Endothelial cell of umbilical vein (primary cell): ENCODE measurements around the gene SLC35F3.

ENCODE experiments used
- EZH2 ChIP-seq: IDR thresholded peaks from 2 replicates; pipeline ENCODE4 v1.6.1; 2012; ENCODE audit warnings: borderline replicate concordance, low read depth, mild to moderate bottlenecking, moderate library complexity, low read length, inconsistent platforms; ENCODE audit not compliant: severe bottlenecking
- JUN ChIP-seq: IDR thresholded peaks from 2 replicates; pipeline ENCODE4 v1.6.1; 2011; ENCODE audit warnings: borderline replicate concordance, low read depth; ENCODE audit not compliant: insufficient read length, insufficient read depth
- TF ChIP-seq, protein P1 (sequence below), 2 donors: IDR thresholded peaks; 1 replicate in 1 of 2; 2 replicates in 1 of 2; pipeline ENCODE4 v1.5.1; 2011; ENCODE audit warnings: low read length in 2 of 2, mild to moderate bottlenecking in 2 of 2, moderate library complexity in 2 of 2, control low read depth in 1 of 2, inconsistent platforms in 1 of 2, low read depth in 1 of 2; ENCODE audit not compliant: insufficient read depth in 1 of 2; ENCODE audit errors: extremely low read depth in 1 of 2

DNA sequence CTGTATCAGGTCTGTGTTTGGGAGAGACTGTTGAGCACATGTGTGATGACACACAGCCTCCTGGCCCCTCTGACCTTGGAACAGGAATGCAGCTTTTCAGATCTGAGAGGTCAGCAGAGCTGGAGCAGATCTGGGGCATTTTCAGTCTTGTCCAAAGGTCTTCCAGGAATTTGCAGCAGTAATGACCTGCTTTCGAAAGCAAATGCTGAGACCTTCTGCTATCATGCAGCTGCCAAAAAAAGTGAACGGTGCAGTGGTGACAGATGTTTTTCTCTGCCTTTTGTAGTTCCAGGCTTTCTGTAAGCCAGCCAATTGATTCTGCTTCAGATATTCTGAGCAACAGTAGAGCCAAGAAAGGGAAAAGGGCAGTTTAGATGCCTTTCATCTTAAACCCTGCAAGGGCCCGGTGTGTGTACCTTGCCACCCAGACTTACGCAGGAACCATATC, 331.0 kb downstream of the SLC35F3 start:
- TF ChIP-seq, protein P1, sequence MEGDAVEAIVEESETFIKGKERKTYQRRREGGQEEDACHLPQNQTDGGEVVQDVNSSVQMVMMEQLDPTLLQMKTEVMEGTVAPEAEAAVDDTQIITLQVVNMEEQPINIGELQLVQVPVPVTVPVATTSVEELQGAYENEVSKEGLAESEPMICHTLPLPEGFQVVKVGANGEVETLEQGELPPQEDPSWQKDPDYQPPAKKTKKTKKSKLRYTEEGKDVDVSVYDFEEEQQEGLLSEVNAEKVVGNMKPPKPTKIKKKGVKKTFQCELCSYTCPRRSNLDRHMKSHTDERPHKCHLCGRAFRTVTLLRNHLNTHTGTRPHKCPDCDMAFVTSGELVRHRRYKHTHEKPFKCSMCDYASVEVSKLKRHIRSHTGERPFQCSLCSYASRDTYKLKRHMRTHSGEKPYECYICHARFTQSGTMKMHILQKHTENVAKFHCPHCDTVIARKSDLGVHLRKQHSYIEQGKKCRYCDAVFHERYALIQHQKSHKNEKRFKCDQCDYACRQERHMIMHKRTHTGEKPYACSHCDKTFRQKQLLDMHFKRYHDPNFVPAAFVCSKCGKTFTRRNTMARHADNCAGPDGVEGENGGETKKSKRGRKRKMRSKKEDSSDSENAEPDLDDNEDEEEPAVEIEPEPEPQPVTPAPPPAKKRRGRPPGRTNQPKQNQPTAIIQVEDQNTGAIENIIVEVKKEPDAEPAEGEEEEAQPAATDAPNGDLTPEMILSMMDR (IDR thresholded peaks at IDR 0.05; ENCODE audit: extremely low read depth in 1 of 2, insufficient read depth in 1 of 2, low read depth in 1 of 2, low read length in 2 of 2): no peak
- TF ChIP-seq JUN (no peak), EZH2 (no peak)
